Tibial nerve (tissue), 4 donors: ENCODE results near the gene SERPINA6. TPM values are rescaled to one million over a fixed set of nuclear protein-coding genes. Genes with fewer than 3 reads are reported as not detected.
"Not testable (repeated sequence)": the region's sequence is repeated elsewhere in the genome, so short reads cannot be mapped to it uniquely, and the experiment has no call there.

Source experiments
- DNase-seq, 2 donors: peaks; one replicate each; pipeline ENCODE4 v3.0.0-alpha.2; 2019; ENCODE audit warnings: low spot score in 2 of 2
- H3K27ac ChIP-seq, 4 donors: fragments of 200-600 bp; sonication (generic) in 3 of 4; one replicate each; pipeline ENCODE4 v1.5.1; 2017 to 2019; ENCODE audit warnings: mild to moderate bottlenecking in 1 of 4
- H3K27me3 ChIP-seq, 2 donors: fragments of 200-600 bp; sonication (generic) in 1 of 2; one replicate each; pipeline versions ENCODE4 v1.5.1 to v1.6.0; 2017 to 2019
- H3K36me3 ChIP-seq, 3 donors: fragments of 200-600 bp; sonication (generic); one replicate each; pipeline ENCODE4 v1.5.1; 2018 to 2019
- H3K4me1 ChIP-seq, 4 donors: fragments of 200-600 bp; sonication (generic) in 3 of 4; one replicate each; pipeline ENCODE4 v1.5.1; 2017 to 2019
- H3K4me3 ChIP-seq, 4 donors: fragments of 200-600 bp; sonication (generic) in 3 of 4; one replicate each; pipeline ENCODE4 v1.5.1; 2017 to 2019; ENCODE audit warnings: mild to moderate bottlenecking in 1 of 4, moderate library complexity in 1 of 4
- H3K9me3 ChIP-seq, 4 donors: fragments of 200-600 bp; sonication (generic) in 3 of 4; one replicate each; pipeline ENCODE4 v1.5.1; 2017 to 2019
- CTCF ChIP-seq, 5 experiments: fragments of 200-600 bp in 3 of 5; fragments of 450-650 bp in 2 of 5; sonication (generic) in 3 of 5; IDR thresholded peaks; one replicate each; pipeline ENCODE4 v1.5.1; 2016 to 2019; ENCODE audit warnings: antibody characterized with exemption in 5 of 5, mild to moderate bottlenecking in 3 of 5, moderate library complexity in 2 of 5
- EP300 ChIP-seq, 2 donors: sonication (generic); formaldehyde crosslinking; IDR thresholded peaks; one replicate each; pipeline ENCODE4 v1.6.1; 2017; ENCODE audit warnings: antibody characterized with exemption in 2 of 2, mild to moderate bottlenecking in 1 of 2
- POLR2A ChIP-seq, 2 donors: fragments of 450-650 bp; IDR thresholded peaks; one replicate each; pipeline ENCODE4 v1.6.1; 2017; ENCODE audit warnings: antibody characterized with exemption in 2 of 2, mild to moderate bottlenecking in 2 of 2, moderate library complexity in 2 of 2
- WGBS, 2 donors: methylation state at CpG; one replicate each; pipeline ENCODE4 v1.1.5; 2018; 5-methylcytosine and 5-hydroxymethylcytosine counted together
- total RNA-seq, 4 donors: library from RNA; depleted of rRNA; stranded (reverse); fragments of >200 nt; gene quantifications; one replicate each; pipeline ENCODE4 v1.1.0, GENCODE V29; 2016

The SERPINA6 gene
- total RNA-seq, 4 donors from 2014 or later, result 0.63 TPM; not detected in 3

- no peak for DNase-seq
- Histone ChIP-seq H3K4me3 (no peak overlapping the region), H3K9me3 (no peaks in the 10 kb centered on the region), H3K36me3 (no peaks in the 10 kb centered on the region), H3K27ac (no peak overlapping the region), H3K27me3 (no peaks in the 10 kb centered on the region), H3K4me1 (no peaks in the 10 kb centered on the region)
- WGBS, 2 donors, result 52 to 54% methylated on average over 12 to 14 of the region's 14 CpGs
- TF ChIP-seq EP300 (IDR thresholded peaks at IDR 0.05), result no peak
- no peak for TF ChIP-seq CTCF (IDR thresholded peaks at IDR 0.05)
- TF ChIP-seq POLR2A (IDR thresholded peaks at IDR 0.05), result no peak
Observed at GRCh38 chr14:94288610-94289465, 34.3 kb downstream of the SERPINA6 start.

GRCh38 chr14:94285158-94285557 is 38.0 kb downstream of the SERPINA6 start:
- H3K4me3 ChIP-seq, result no peak overlapping the region
- no peaks in the 10 kb centered on the region for H3K9me3 ChIP-seq
- no peak for TF ChIP-seq POLR2A (IDR thresholded peaks at IDR 0.05)
- TF ChIP-seq CTCF (IDR thresholded peaks at IDR 0.05), result no peak
- no peak for TF ChIP-seq EP300 (IDR thresholded peaks at IDR 0.05)
- H3K27ac ChIP-seq, result no peak overlapping the region
- no peaks in the 10 kb centered on the region for H3K36me3 ChIP-seq
- no peaks in the 10 kb centered on the region for H3K4me1 ChIP-seq
- no peak for DNase-seq
- no peaks in the 10 kb centered on the region for H3K27me3 ChIP-seq

GRCh38 chr14:94284221-94284620 is 38.9 kb downstream of the SERPINA6 start:
- H3K36me3 ChIP-seq, result no peaks in the 10 kb centered on the region
- H3K27me3 ChIP-seq, result no peaks in the 10 kb centered on the region
- no peak overlapping the region for H3K27ac ChIP-seq
- H3K4me3 ChIP-seq, result no peak overlapping the region
- no peaks in the 10 kb centered on the region for H3K4me1 ChIP-seq
- DNase-seq, result no peak
- no peaks in the 10 kb centered on the region for H3K9me3 ChIP-seq
- no peak for TF ChIP-seq EP300 (IDR thresholded peaks at IDR 0.05)
- TF ChIP-seq POLR2A (IDR thresholded peaks at IDR 0.05), result no peak
- TF ChIP-seq CTCF (IDR thresholded peaks at IDR 0.05), result no peak
- 64 to 69% methylated on average over 2 of the region's 2 CpGs for WGBS, 2 donors

GRCh38 chr14:94282991-94283723 is 40.0 kb downstream of the SERPINA6 start:
- no peak overlapping the region for H3K4me3 ChIP-seq
- H3K36me3 ChIP-seq, result no peaks in the 10 kb centered on the region
- 74 to 80% methylated on average over 2 of the region's 2 CpGs for WGBS, 2 donors
- no peak for DNase-seq
- peak overlapping the region in 1 of 4 donors; percentile 19 for H3K27ac ChIP-seq
- no peaks in the 10 kb centered on the region for H3K9me3 ChIP-seq
- TF ChIP-seq EP300 (IDR thresholded peaks at IDR 0.05) (no peak), POLR2A (IDR thresholded peaks at IDR 0.05) (no peak), CTCF (IDR thresholded peaks at IDR 0.05) (no peak)
- H3K27me3 ChIP-seq, result no peaks in the 10 kb centered on the region
- H3K4me1 ChIP-seq, result no peaks in the 10 kb centered on the region

GRCh38 chr14:94278731-94279130 is 44.4 kb downstream of the SERPINA6 start:
- no peaks in the 10 kb centered on the region for H3K27me3 ChIP-seq
- no peak overlapping the region for H3K4me3 ChIP-seq
- no peaks in the 10 kb centered on the region for H3K4me1 ChIP-seq
- H3K36me3 ChIP-seq, result no peaks in the 10 kb centered on the region
- TF ChIP-seq CTCF (IDR thresholded peaks at IDR 0.05) (no peak), EP300 (IDR thresholded peaks at IDR 0.05) (no peak), POLR2A (IDR thresholded peaks at IDR 0.05) (no peak)
- 60 to 74% methylated on average over 2 of the region's 2 CpGs for WGBS, 2 donors
- DNase-seq, result no peak
- H3K9me3 ChIP-seq, result no peaks in the 10 kb centered on the region
- H3K27ac ChIP-seq, result no peak overlapping the region

- WGBS, 2 donors, result 68 to 80% methylated on average over 11 of the region's 11 CpGs
- not testable (repeated sequence) for H3K4me3 ChIP-seq, H3K9me3 ChIP-seq, H3K27me3 ChIP-seq, H3K4me1 ChIP-seq, DNase-seq, H3K27ac ChIP-seq, H3K36me3 ChIP-seq
Observed at GRCh38 chr14:94276898-94277561, 46.1 kb downstream of the SERPINA6 start.
